IPS DF 6.9 (cell line): Measurements from ENCODE around the gene GIMAP8.
"Not testable (repeated sequence)": the region's sequence is repeated elsewhere in the genome, so short reads cannot be mapped to it uniquely, and the experiment has no call there.

ENCODE experiments used
- DNase-seq: peaks from one replicate; pipeline ENCODE4 v3.0.0-alpha.2; 2013; ENCODE audit warnings: low read depth, low spot score
- H3K27ac ChIP-seq: one replicate; pipeline ENCODE4 v1.5.1; 2013; ENCODE audit warnings: low read length, control low read depth
- H3K27me3 ChIP-seq: 2 replicates; pipeline ENCODE4 v1.6.1; 2013; ENCODE audit warnings: mild to moderate bottlenecking, low read length; ENCODE audit not compliant: control insufficient read depth, insufficient read depth
- H3K36me3 ChIP-seq: 2 replicates; pipeline ENCODE4 v1.6.1; 2013; ENCODE audit warnings: low read length; ENCODE audit not compliant: control insufficient read depth, insufficient read depth
- H3K4me1 ChIP-seq: 2 replicates; pipeline ENCODE4 v1.6.1; 2013; ENCODE audit warnings: low read length; ENCODE audit not compliant: control insufficient read depth, insufficient read depth
- H3K4me3 ChIP-seq: 2 replicates; pipeline ENCODE4 v1.5.1; 2013; ENCODE audit warnings: mild to moderate bottlenecking, low read length
- H3K9me3 ChIP-seq: 2 replicates; pipeline ENCODE4 v1.6.1; 2013; ENCODE audit warnings: low read length, inconsistent platforms; ENCODE audit not compliant: control insufficient read depth, insufficient read depth
- WGBS: extraction: QIAGEN DNeasy Blood & Tissue Kit; methylation state at CpG from one replicate; pipeline ENCODE4 v1.1.7; 2013; ENCODE audit warnings: mixed read lengths, missing lambda C conversion rate; ENCODE audit not compliant: insufficient read length, insufficient coverage; 5-methylcytosine and 5-hydroxymethylcytosine counted together

Gene GIMAP8

GRCh38 chr7:150515248-150516147, 65.1 kb downstream of the GIMAP8 start:
- Histone ChIP-seq H3K36me3 (no peaks in the 10 kb centered on the region), H3K4me1 (no peaks in the 10 kb centered on the region), H3K9me3 (no peaks in the 10 kb centered on the region), H3K27me3 (no peaks in the 10 kb centered on the region), H3K4me3 (no peak overlapping the region), H3K27ac (no peak overlapping the region)
- DNase-seq: no peak
- no CpG with 5 or more reads among the region's 11 CpGs for WGBS

GRCh38 chr7:150516956-150517745, 66.7 kb downstream of the GIMAP8 start:
- H3K27ac ChIP-seq: no peak overlapping the region
- H3K9me3 ChIP-seq: no peaks in the 10 kb centered on the region
- no peak for DNase-seq
- no peaks in the 10 kb centered on the region for H3K36me3 ChIP-seq
- no CpG with 5 or more reads among the region's 1 CpG for WGBS
- no peaks in the 10 kb centered on the region for H3K27me3 ChIP-seq
- H3K4me1 ChIP-seq: no peaks in the 10 kb centered on the region
- no peak overlapping the region for H3K4me3 ChIP-seq

- Histone ChIP-seq H3K9me3 (no peaks in the 10 kb centered on the region), H3K27ac (no peak overlapping the region), H3K4me3 (no peak overlapping the region), H3K4me1 (no peaks in the 10 kb centered on the region), H3K27me3 (no peaks in the 10 kb centered on the region), H3K36me3 (no peaks in the 10 kb centered on the region)
- no CpG with 5 or more reads among the region's 2 CpGs for WGBS
- DNase-seq: no peak
Observed at GRCh38 chr7:150519310-150519709, 68.9 kb downstream of the GIMAP8 start.

- no peaks in the 10 kb centered on the region for H3K9me3 ChIP-seq
- no peak overlapping the region for H3K27ac ChIP-seq
- no peaks in the 10 kb centered on the region for H3K36me3 ChIP-seq
- H3K27me3 ChIP-seq: no peaks in the 10 kb centered on the region
- no peaks in the 10 kb centered on the region for H3K4me1 ChIP-seq
- DNase-seq: no peak
- no CpG with 5 or more reads among the region's 8 CpGs for WGBS
- no peak overlapping the region for H3K4me3 ChIP-seq
Observed at GRCh38 chr7:150520145-150520544, 69.7 kb downstream of the GIMAP8 start.

- no CpG with 5 or more reads among the region's 6 CpGs for WGBS
- not testable (repeated sequence) for H3K9me3 ChIP-seq, H3K36me3 ChIP-seq, DNase-seq, H3K4me3 ChIP-seq, H3K27ac ChIP-seq, H3K27me3 ChIP-seq, H3K4me1 ChIP-seq
Observed at GRCh38 chr7:150522931-150523330, 72.5 kb downstream of the GIMAP8 start.

- H3K36me3 ChIP-seq: no peaks in the 10 kb centered on the region
- H3K9me3 ChIP-seq: no peaks in the 10 kb centered on the region
- H3K27me3 ChIP-seq: no peaks in the 10 kb centered on the region
- no peak for DNase-seq
- H3K27ac ChIP-seq: no peak overlapping the region
- no peak overlapping the region for H3K4me3 ChIP-seq
- no CpG with 5 or more reads among the region's 2 CpGs for WGBS
- H3K4me1 ChIP-seq: no peaks in the 10 kb centered on the region
Observed at GRCh38 chr7:150524018-150524417, 73.6 kb downstream of the GIMAP8 start.
